ENCODE results near the gene TMEM43. TPM values are rescaled to one million over a fixed set of nuclear protein-coding genes. Genes with fewer than 3 reads are reported as not detected.
A peak's percentile ranks its signal among the peaks of the same experiment; 100 is the strongest.

The TMEM43 gene
- polyA plus RNA-seq, 1 donor (not counting 4 experiments of a cell fraction or from before 2014, with no cell fraction given), result 111 TPM

DNA sequence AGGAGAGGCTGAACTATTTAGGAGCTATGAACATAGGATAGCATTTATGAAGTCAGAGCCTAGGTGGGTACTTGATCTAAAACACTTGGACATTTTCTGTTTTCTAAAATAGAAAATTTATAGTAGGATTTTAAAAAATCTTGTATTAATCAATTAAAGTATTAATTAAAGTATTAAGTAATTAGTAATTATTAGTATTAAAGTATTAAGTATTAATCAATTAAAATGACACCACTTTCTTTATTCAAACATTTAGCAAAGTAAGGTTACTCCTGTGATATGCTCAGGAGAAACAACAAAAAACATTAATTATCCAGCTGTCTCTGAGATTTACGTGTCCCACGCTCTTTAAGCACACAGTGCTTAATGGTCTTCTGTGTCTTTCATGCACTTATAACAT is 32.4 kb upstream of the TMEM43 start:
- Histone ChIP-seq H3K4me3 (ENCODE audit: control insufficient read depth in 2 of 3, extremely low read depth in 1 of 3, insufficient read depth in 2 of 3, low read depth in 1 of 3, low read length in 3 of 3) (no peak overlapping the region), H3K27ac (ENCODE audit: control insufficient read depth, insufficient read depth, low read length) (no peak overlapping the region), H3K9ac (ENCODE audit: control insufficient read depth, extremely low read depth, insufficient read depth, low read length) (no peak overlapping the region), H3K79me2 (ENCODE audit: control insufficient read depth, insufficient read depth, low read length) (no peaks in the 10 kb centered on the region), H3K9me3 (ENCODE audit: control insufficient read depth, low read depth, low read length) (no peaks in the 10 kb centered on the region), H3K4me1 (ENCODE audit: control insufficient read depth, extremely low read depth, insufficient read depth, low read length) (no peaks in the 10 kb centered on the region), H3K4me2 (ENCODE audit: control insufficient read depth, extremely low read depth, insufficient read depth, low read depth, low read length) (no peak overlapping the region), H3K36me3 (ENCODE audit: control insufficient read depth in 2 of 2, extremely low read depth in 1 of 2, insufficient read depth in 2 of 2, low read length in 2 of 2) (no peaks in the 10 kb centered on the region), H3K9me1 (ENCODE audit: control insufficient read depth, extremely low read depth, insufficient read depth, low read length) (no peaks in the 10 kb centered on the region), H3K27me3 (ENCODE audit: control insufficient read depth, extremely low read depth, insufficient read depth, low read length) (no peaks in the 10 kb centered on the region), H2AFZ (ENCODE audit: control insufficient read depth, low read length) (no peak overlapping the region), H4K20me1 (ENCODE audit: control insufficient read depth, extremely low read depth, insufficient read depth, low read length) (no peaks in the 10 kb centered on the region)
- dilution Hi-C loops (cut with MboI; ENCODE audit: extremely low pct_ligation_motif_present, low sequenced_read_pairs), result no loop called here
- DNase-seq (ENCODE audit: low read depth, low spot score) (no peak), FAIRE-seq (no peak)
- TF ChIP-seq CTCF (optimal IDR thresholded peaks at IDR 0.05 in 1 of 3, IDR thresholded peaks at IDR 0.05 in 1 of 3, conservative IDR thresholded peaks at IDR 0.05 in 1 of 3; ENCODE audit: extremely low read depth in 1 of 3, insufficient read depth in 2 of 3, low read length in 3 of 3) (no peak), EZH2 (IDR thresholded peaks at IDR 0.05; ENCODE audit: low read length) (no peak)

- H3K9ac ChIP-seq (ENCODE audit: control insufficient read depth, extremely low read depth, insufficient read depth, low read length), result no peak overlapping the region
- FAIRE-seq, result peak; percentile 81
- H2AFZ ChIP-seq (ENCODE audit: control insufficient read depth, low read length), result no peak overlapping the region
- H3K36me3 ChIP-seq (ENCODE audit: control insufficient read depth in 2 of 2, extremely low read depth in 1 of 2, insufficient read depth in 2 of 2, low read length in 2 of 2), result no peaks in the 10 kb centered on the region
- H3K79me2 ChIP-seq (ENCODE audit: control insufficient read depth, insufficient read depth, low read length), result no peaks in the 10 kb centered on the region
- H3K9me3 ChIP-seq (ENCODE audit: control insufficient read depth, low read depth, low read length), result no peaks in the 10 kb centered on the region
- no peaks in the 10 kb centered on the region for H3K4me1 ChIP-seq (ENCODE audit: control insufficient read depth, extremely low read depth, insufficient read depth, low read length)
- H3K9me1 ChIP-seq (ENCODE audit: control insufficient read depth, extremely low read depth, insufficient read depth, low read length), result no peaks in the 10 kb centered on the region
- no peak overlapping the region for H3K4me3 ChIP-seq (ENCODE audit: control insufficient read depth in 2 of 3, extremely low read depth in 1 of 3, insufficient read depth in 2 of 3, low read depth in 1 of 3, low read length in 3 of 3)
- no peaks in the 10 kb centered on the region for H4K20me1 ChIP-seq (ENCODE audit: control insufficient read depth, extremely low read depth, insufficient read depth, low read length)
- dilution Hi-C loops (cut with MboI; ENCODE audit: extremely low pct_ligation_motif_present, low sequenced_read_pairs), result no loop called here
- H3K27me3 ChIP-seq (ENCODE audit: control insufficient read depth, extremely low read depth, insufficient read depth, low read length), result no peaks in the 10 kb centered on the region
- no peak for TF ChIP-seq CTCF (optimal IDR thresholded peaks at IDR 0.05 in 1 of 3, IDR thresholded peaks at IDR 0.05 in 1 of 3, conservative IDR thresholded peaks at IDR 0.05 in 1 of 3; ENCODE audit: extremely low read depth in 1 of 3, insufficient read depth in 2 of 3, low read length in 3 of 3)
- no peak overlapping the region for H3K27ac ChIP-seq (ENCODE audit: control insufficient read depth, insufficient read depth, low read length)
- DNase-seq (ENCODE audit: low read depth, low spot score), result peak; percentile 7
- no peak overlapping the region for H3K4me2 ChIP-seq (ENCODE audit: control insufficient read depth, extremely low read depth, insufficient read depth, low read depth, low read length)
Observed at GRCh38 chr3:14093831-14094230, 31.0 kb upstream of the TMEM43 start.

All from keratinocyte (primary cell).